Endothelial cell of umbilical vein (primary cell): ENCODE results near the gene MBNL2. TPM values are rescaled to one million over a fixed set of nuclear protein-coding genes. Genes with fewer than 3 reads are reported as not detected.

Experiments used
- BruUV-seq: library from RNA; stranded (reverse); fragments of 400-500 nt; replicated peaks from 2 replicates; lab custom pipeline; 2021; lab: Mats Ljungman, UMichigan
- CTCF ChIA-PET: fragments of 300-600, 350-600 bp; sonication (Branson Sonifier 250); formaldehyde crosslinking; loops from one replicate; lab custom pipeline; 2021; ENCODE audit warnings: antibody characterized with exemption, inconsistent platforms; lab: Charles Lee
- POLR2A ChIA-PET: fragments of 300-600, 350-600 bp; sonication (Branson Sonifier 250); formaldehyde crosslinking; loops from one replicate; lab custom pipeline; 2021; ENCODE audit warnings: antibody characterized with exemption, inconsistent platforms; lab: Charles Lee
- DNase-seq: peaks from one replicate; pipeline ENCODE4 v3.0.0-alpha.2; 2011; ENCODE audit warnings: low read depth, low spot score
- FAIRE-seq: peaks from 2 replicates; lab custom pipeline; 2011; peaks lifted over from hg19 to GRCh38; lab: Jason Lieb, UNC
- H2AFZ ChIP-seq: 2 replicates; pipeline ENCODE4 v1.6.0; 2012; ENCODE audit warnings: low read depth, low read length, control low read depth, inconsistent platforms
- H3K27ac ChIP-seq: 2 replicates; pipeline ENCODE4 v1.5.1; 2011; ENCODE audit warnings: low read depth, mild to moderate bottlenecking, control low read depth, low read length, moderate library complexity; ENCODE audit not compliant: insufficient read depth
- H3K27me3 ChIP-seq, 2 experiments: 2 replicates each; pipeline versions ENCODE4 v1.6.0 to v1.6.1; 2011; ENCODE audit warnings: low read length in 2 of 2, mixed read lengths in 1 of 2; ENCODE audit not compliant: control insufficient read depth in 2 of 2, insufficient read depth in 2 of 2
- H3K36me3 ChIP-seq, 2 experiments: 2 replicates in 1 of 2; 3 replicates in 1 of 2; pipeline ENCODE4 v1.5.1; 2011; ENCODE audit warnings: low read length in 2 of 2, mild to moderate bottlenecking in 1 of 2, moderate library complexity in 1 of 2; ENCODE audit not compliant: control insufficient read depth in 2 of 2, insufficient read depth in 2 of 2; ENCODE audit errors: extremely low read depth in 1 of 2
- H3K4me1 ChIP-seq: 3 replicates; pipeline ENCODE4 v1.5.1; 2011; ENCODE audit warnings: mild to moderate bottlenecking, low read length; ENCODE audit not compliant: control insufficient read depth, insufficient read depth; ENCODE audit errors: extremely low read depth
- H3K4me2 ChIP-seq: 2 replicates; pipeline ENCODE4 v1.6.1; 2011; ENCODE audit warnings: low read length, control low read depth, mixed read lengths; ENCODE audit not compliant: insufficient read depth
- H3K4me3 ChIP-seq, 3 experiments: fragments of 200-600 bp in 1 of 3; sonication (generic), shearing (Covaris generic) in 1 of 3; replicated peaks in 1 of 3; 2 replicates each; pipeline ENCODE4 v1.5.1; 2011 to 2016; ENCODE audit warnings: control low read depth in 3 of 3, low read length in 3 of 3, mild to moderate bottlenecking in 2 of 3, inconsistent platforms in 1 of 3, low read depth in 1 of 3, moderate library complexity in 1 of 3; ENCODE audit not compliant: insufficient read depth in 1 of 3
- H3K79me2 ChIP-seq: 2 replicates; pipeline ENCODE4 v1.6.0; 2012; ENCODE audit warnings: low read length, inconsistent platforms; ENCODE audit not compliant: control insufficient read depth, insufficient read depth
- H3K9ac ChIP-seq: replicated peaks from 2 replicates; pipeline ENCODE3; 2011; ENCODE audit warnings: low read length, control low read depth; ENCODE audit not compliant: insufficient read depth; ENCODE audit errors: extremely low read depth
- H3K9me1 ChIP-seq: replicated peaks from 3 replicates; pipeline ENCODE4 v1.6.0; 2011; ENCODE audit warnings: mild to moderate bottlenecking, low read length; ENCODE audit not compliant: control insufficient read depth, insufficient read depth; ENCODE audit errors: extremely low read depth
- H3K9me3 ChIP-seq: replicated peaks from 2 replicates; pipeline ENCODE4 v1.5.1; 2012; ENCODE audit warnings: low read length, inconsistent platforms; ENCODE audit not compliant: control insufficient read depth, insufficient read depth
- H4K20me1 ChIP-seq: replicated peaks from 2 replicates; pipeline ENCODE3; 2011; ENCODE audit warnings: mild to moderate bottlenecking, low read length; ENCODE audit not compliant: control insufficient read depth, insufficient read depth; ENCODE audit errors: extremely low read depth
- CTCF ChIP-seq, 2 donors: IDR thresholded peaks; 1 replicate in 1 of 2; 2 replicates in 1 of 2; pipeline ENCODE4 v1.5.1; 2011; ENCODE audit warnings: low read length in 2 of 2, mild to moderate bottlenecking in 2 of 2, moderate library complexity in 2 of 2, control low read depth in 1 of 2, inconsistent platforms in 1 of 2, low read depth in 1 of 2; ENCODE audit not compliant: insufficient read depth in 1 of 2; ENCODE audit errors: extremely low read depth in 1 of 2
- EZH2 ChIP-seq: IDR thresholded peaks from 2 replicates; pipeline ENCODE4 v1.6.1; 2012; ENCODE audit warnings: borderline replicate concordance, low read depth, mild to moderate bottlenecking, moderate library complexity, low read length, inconsistent platforms; ENCODE audit not compliant: severe bottlenecking
- FOS ChIP-seq: IDR thresholded peaks from 2 replicates; pipeline ENCODE4 v1.6.1; 2011; ENCODE audit warnings: mild to moderate bottlenecking, low read length, moderate library complexity, borderline replicate concordance; ENCODE audit not compliant: insufficient read depth
- GATA2 ChIP-seq: IDR thresholded peaks from 2 replicates; pipeline ENCODE4 v1.7.0; 2011; ENCODE audit warnings: low read depth, mild to moderate bottlenecking, moderate library complexity, mixed read lengths, low read length; ENCODE audit not compliant: insufficient read length, insufficient read depth
- JUN ChIP-seq: IDR thresholded peaks from 2 replicates; pipeline ENCODE4 v1.6.1; 2011; ENCODE audit warnings: borderline replicate concordance, low read depth; ENCODE audit not compliant: insufficient read length, insufficient read depth
- MAX ChIP-seq: IDR thresholded peaks from 2 replicates; pipeline ENCODE4 v1.6.1; 2011; ENCODE audit not compliant: insufficient read depth, insufficient read length
- MYC ChIP-seq: IDR thresholded peaks from one replicate; pipeline ENCODE4 v1.6.1; 2011; ENCODE audit warnings: mild to moderate bottlenecking, low read depth, low read length
- POLR2A ChIP-seq: IDR thresholded peaks from 2 replicates; pipeline ENCODE4 v1.6.1; 2012; ENCODE audit warnings: low read depth, mild to moderate bottlenecking, control low read depth, low read length
- POLR2AphosphoS5 ChIP-seq: IDR thresholded peaks from 2 replicates; pipeline ENCODE4 v1.6.1; 2012; ENCODE audit warnings: low read depth, mild to moderate bottlenecking, control low read depth, low read length, moderate library complexity; ENCODE audit not compliant: insufficient read depth
- dilution Hi-C: fragments of 300-500 bp; cut with MboI; formaldehyde crosslinking; loops from one replicate; pipeline ENCODE4 v1.15.0; 2019; ENCODE audit warnings: low sequenced_read_pairs; ENCODE audit not compliant: extremely low pct_ligation_motif_present
- intact Hi-C: fragments of 100-400 bp; cut with micrococcal nuclease; formaldehyde crosslinking; loops from one replicate; pipeline ENCODE4 v1.10.0; 2022
- polyA plus RNA-seq, 4 experiments: library from polyadenylated mRNA; depleted of rRNA in 3 of 4; stranded (reverse) in 3 of 4; unstranded in 1 of 4; fragments of >200 nt; gene quantifications; 2 replicates each; pipeline versions ENCODE4 v1.2.1 to v1.2.3, GENCODE V29; 2011 to 2012; ENCODE audit warnings: missing spikeins in 1 of 4
- total RNA-seq: library from RNA; stranded (reverse); gene quantifications from 2 replicates; pipeline ENCODE4 v1.2.3, GENCODE V29; 2021

The MBNL2 gene
- total and polyA plus RNA-seq, 2 donors (not counting 3 experiments of a cell fraction or from before 2014, with no cell fraction given): 32.9 to 76.5 TPM

GRCh38 chr13:97280478-97280877 lies 58.3 kb downstream of the MBNL2 start:
- H3K27me3 ChIP-seq: no peaks in the 10 kb centered on the region
- H3K4me3 ChIP-seq: no peak overlapping the region
- H3K79me2 ChIP-seq: peaks cover 85% of the 10 kb centered on the region
- no TSS peak for BruUV-seq
- peak overlapping the region; percentile 42 for H3K27ac ChIP-seq
- peak overlapping the region; percentile 35 for H3K4me2 ChIP-seq
- DNase-seq: no peak
- H3K36me3 ChIP-seq: peaks cover 0 to 12% of the 10 kb centered on the region in 2 experiments
- H3K4me1 ChIP-seq: peaks cover 62% of the 10 kb centered on the region
- intact Hi-C loops (loop anchor here (2.0 kb wide), 1 partner anchor 14 kb away; no protein-coding TSS in a partner anchor), dilution Hi-C loops (no loop called here)
- peak overlapping the region; percentile 21 for H3K9ac ChIP-seq
- no peak for TF ChIP-seq POLR2A
- no peak for TF ChIP-seq MYC
- TF ChIP-seq CTCF (IDR thresholded peaks at IDR 0.05; ENCODE audit: extremely low read depth in 1 of 2, insufficient read depth in 1 of 2, low read depth in 1 of 2, low read length in 2 of 2): no peak
- TF ChIP-seq GATA2: no peak
- no peak for TF ChIP-seq EZH2
- no peak for TF ChIP-seq FOS
- TF ChIP-seq POLR2AphosphoS5: no peak
- TF ChIP-seq MAX: no peak
- no peak for TF ChIP-seq JUN
- no peaks in the 10 kb centered on the region for H3K9me1 ChIP-seq
- ChIA-PET POLR2A (no interaction called here), CTCF (interaction anchor here (0.8 to 2.3 kb wide), 7 partner anchors 11 to 171 kb away, joined by 3 to 7 read pairs (median 3); no protein-coding TSS in a partner anchor)
- H3K9me3 ChIP-seq: no peaks in the 10 kb centered on the region
- peaks cover 8% of the 10 kb centered on the region for H4K20me1 ChIP-seq
- H2AFZ ChIP-seq: no peak overlapping the region
- FAIRE-seq: no peak
